OCI-LY7 (cell line): Measurements from ENCODE around the gene RHOA. TPM values are rescaled to one million over a fixed set of nuclear protein-coding genes. Genes with fewer than 3 reads are reported as not detected.
"Not testable (repeated sequence)": the region's sequence is repeated elsewhere in the genome, so short reads cannot be mapped to it uniquely, and the experiment has no call there.

Experiments used
- BruUV-seq: library from RNA; stranded (reverse); fragments of 400-500 nt; replicated peaks from 2 replicates; lab custom pipeline; 2021; lab: Mats Ljungman, UMichigan
- CTCF ChIA-PET: fragments of 300-600 bp; sonication (Branson Sonifier 250); formaldehyde crosslinking; loops from one replicate; lab custom pipeline; 2022; ENCODE audit warnings: antibody characterized with exemption; ENCODE audit not compliant: unreplicated experiment; lab: Charles Lee
- POLR2A ChIA-PET: fragments of 300-600 bp; sonication (Branson Sonifier 250); formaldehyde crosslinking; loops from one replicate; lab custom pipeline; 2022; ENCODE audit warnings: antibody characterized with exemption; lab: Charles Lee
- DNase-seq: peaks from one replicate; pipeline ENCODE4 v3.0.0-alpha.2; 2015; ENCODE audit warnings: low spot score
- H2AFZ ChIP-seq: fragments of 200-600 bp; sonication (generic), shearing (Covaris generic); 2 replicates; pipeline ENCODE4 v1.6.1; 2014; ENCODE audit warnings: mild to moderate bottlenecking, antibody characterized with exemption, low read length, moderate library complexity
- H3K27ac ChIP-seq: fragments of 200-600 bp; sonication (generic); 2 replicates; pipeline ENCODE4 v1.5.1; 2014; ENCODE audit warnings: mixed run types, low read depth, mild to moderate bottlenecking, moderate library complexity, low read length, inconsistent platforms; ENCODE audit not compliant: poor library complexity, severe bottlenecking
- H3K36me3 ChIP-seq: fragments of 200-600 bp; sonication (generic); 2 replicates; pipeline ENCODE4 v1.6.1; 2014; ENCODE audit warnings: mild to moderate bottlenecking, antibody characterized with exemption, low read length, moderate library complexity, mixed read lengths; ENCODE audit not compliant: insufficient read depth
- H3K4me1 ChIP-seq: fragments of 200-600 bp; sonication (generic); 2 replicates; pipeline ENCODE4 v1.5.1; 2014; ENCODE audit warnings: mild to moderate bottlenecking, low read length; ENCODE audit not compliant: insufficient read depth, poor library complexity, severe bottlenecking
- H3K4me2 ChIP-seq: fragments of 200-600 bp; sonication (generic); 2 replicates; pipeline ENCODE4 v1.6.1; 2014; ENCODE audit warnings: mild to moderate bottlenecking, low read length
- H3K4me3 ChIP-seq: fragments of 200-600 bp; sonication (generic); 2 replicates; pipeline ENCODE4 v1.5.1; 2014; ENCODE audit warnings: mild to moderate bottlenecking, low read depth, low read length; ENCODE audit not compliant: poor library complexity, severe bottlenecking
- H3K79me2 ChIP-seq: fragments of 200-600 bp; sonication (generic); 2 replicates; pipeline ENCODE4 v1.6.1; 2016; ENCODE audit warnings: low read depth, mild to moderate bottlenecking, low read length, moderate library complexity, mixed read lengths; ENCODE audit not compliant: insufficient read depth
- H3K9me2 ChIP-seq: fragments of 200-600 bp; sonication (generic); 2 replicates; pipeline ENCODE4 v1.6.1; 2016; ENCODE audit warnings: mild to moderate bottlenecking, low read length, mixed read lengths; ENCODE audit not compliant: insufficient read depth
- H3K9me3 ChIP-seq: fragments of 200-600 bp; sonication (generic); 2 replicates; pipeline ENCODE4 v1.6.1; 2014; ENCODE audit warnings: mild to moderate bottlenecking, mixed run types, low read length, mixed read lengths
- H4K20me1 ChIP-seq: fragments of 200-600 bp; sonication (generic); 2 replicates; pipeline ENCODE4 v1.6.1; 2014; ENCODE audit warnings: mild to moderate bottlenecking, antibody characterized with exemption, low read length, moderate library complexity, mixed read lengths; ENCODE audit not compliant: insufficient read depth
- CTCF ChIP-seq: fragments of 200-600 bp; sonication (generic); conservative IDR thresholded peaks from 2 replicates; pipeline ENCODE4 v1.5.1; 2014; ENCODE audit warnings: mild to moderate bottlenecking, antibody characterized with exemption, low read length, moderate library complexity, mixed read lengths
- EZH2phosphoT487 ChIP-seq: fragments of 200-600 bp; sonication (generic); IDR thresholded peaks from 2 replicates; pipeline ENCODE4 v1.6.1; 2018; ENCODE audit warnings: low read depth, borderline replicate concordance, mild to moderate bottlenecking, mixed run types, antibody characterized with exemption, low read length, moderate library complexity, mixed read lengths
- intact Hi-C: fragments of 100-400 bp; cut with micrococcal nuclease; formaldehyde crosslinking; loops from one replicate; pipeline ENCODE4 v1.10.0; 2022; ENCODE audit not compliant: unreplicated experiment
- total RNA-seq, 2 experiments: library from RNA; depleted of rRNA in 1 of 2; stranded (reverse); fragments of >200 nt in 1 of 2; shearing (Covaris generic) in 1 of 2; gene quantifications; 2 replicates each; pipeline ENCODE4 v1.2.3, GENCODE V29; 2014 to 2022

Gene RHOA
- total RNA-seq, 2 experiments from 2014 or later, result 218 to 373 TPM

GRCh38 chr3:49406571-49407565 lies 4.9 kb downstream of the RHOA start:
- peak overlapping the region; percentile 10 for H3K27ac ChIP-seq
- intact Hi-C loops, result no loop called here
- peaks cover 45% of the 10 kb centered on the region for H4K20me1 ChIP-seq
- H3K36me3 ChIP-seq, result peaks cover 64% of the 10 kb centered on the region
- H3K4me3 ChIP-seq, result peak overlapping the region; percentile 24
- DNase-seq, result no peak
- POLR2A ChIA-PET, result interaction anchor here (0.7 to 1.6 kb wide), 2 partner anchors 17 to 67 kb away, joined by 4 to 5 read pairs; partner anchors contain the start of gene USP4
- H3K79me2 ChIP-seq, result peaks cover 99% of the 10 kb centered on the region
- peaks cover 41% of the 10 kb centered on the region for H3K4me1 ChIP-seq
- H2AFZ ChIP-seq, result no peak overlapping the region
- no peaks in the 10 kb centered on the region for H3K9me2 ChIP-seq
- CTCF ChIA-PET, result no interaction called here
- BruUV-seq, result no TSS peak
- H3K4me2 ChIP-seq, result peak overlapping the region; percentile 86
- TF ChIP-seq EZH2phosphoT487 (no peak), CTCF (no peak)
- H3K9me3 ChIP-seq, result 0 out of 2 replicates have a peak, but pooled peaks cover 9% of the 10 kb centered on the region

- BruUV-seq, H3K9me3 ChIP-seq, H2AFZ ChIP-seq, H3K4me3 ChIP-seq, intact Hi-C loops, DNase-seq, H3K4me2 ChIP-seq, H3K27ac ChIP-seq, H3K9me2 ChIP-seq, CTCF ChIA-PET: not testable (repeated sequence)
- POLR2A ChIA-PET, result interaction anchor here (0.7 to 1.6 kb wide), 2 partner anchors 43 to 66 kb away, joined by 4 to 5 read pairs; partner anchors contain the start of gene USP4
- Histone ChIP-seq H3K4me1 (peaks cover 52% of the 10 kb centered on the region), H4K20me1 (peaks cover 48% of the 10 kb centered on the region), H3K79me2 (peaks cover 100% of the 10 kb centered on the region), H3K36me3 (peaks cover 67% of the 10 kb centered on the region)
Measured at GRCh38 chr3:49405570-49405969, 6.2 kb downstream of the RHOA start.

GRCh38 chr3:49403891-49404290 lies 7.9 kb downstream of the RHOA start:
- Histone ChIP-seq H3K9me2 (no peaks in the 10 kb centered on the region), H4K20me1 (peaks cover 41% of the 10 kb centered on the region), H2AFZ (no peak overlapping the region), H3K27ac (no peak overlapping the region), H3K79me2 (peaks cover 100% of the 10 kb centered on the region), H3K9me3 (0 out of 2 replicates have a peak, but pooled peaks cover 9% of the 10 kb centered on the region), H3K4me1 (peaks cover 48% of the 10 kb centered on the region), H3K4me3 (no peak overlapping the region), H3K36me3 (peaks cover 67% of the 10 kb centered on the region), H3K4me2 (no peak overlapping the region)
- DNase-seq, result no peak
- CTCF ChIA-PET, result interaction anchor here (0.6 kb wide), 2 partner anchors 64 to 102 kb away, joined by 3 to 6 read pairs; partner anchors contain the start of gene USP4
- intact Hi-C loops, result no loop called here
- POLR2A ChIA-PET, result interaction anchor here (0.6 kb wide), 3 partner anchors 10 to 382 kb away, joined by 3 to 5 read pairs (median 3); partner anchors contain the start of gene NDUFAF3
- TF ChIP-seq EZH2phosphoT487 (no peak), CTCF (no peak)
- no TSS peak for BruUV-seq
